H9 (cell line): Measurements from ENCODE around the gene OAS3. TPM values are rescaled to one million over a fixed set of nuclear protein-coding genes. Genes with fewer than 3 reads are reported as not detected.
A peak's percentile ranks its signal among the peaks of the same experiment; 100 is the strongest.

Experiments
- DNase-seq: peaks from one replicate; pipeline ENCODE4 v3.0.0-alpha.2; 2017
- H2AFZ ChIP-seq: one replicate; pipeline ENCODE4 v1.6.1; 2013; ENCODE audit warnings: mild to moderate bottlenecking, low read length, control low read depth, moderate library complexity
- H2AK5ac ChIP-seq: 2 replicates; pipeline ENCODE4 v1.6.1; 2013; ENCODE audit warnings: low read length, control low read depth, mixed read lengths; ENCODE audit not compliant: insufficient read length
- H2BK120ac ChIP-seq: one replicate; pipeline ENCODE4 v1.6.1; 2013; ENCODE audit warnings: low read depth, mild to moderate bottlenecking, low read length, control low read depth, inconsistent platforms; ENCODE audit not compliant: poor library complexity, severe bottlenecking
- H2BK12ac ChIP-seq: 2 replicates; pipeline ENCODE4 v1.6.1; 2013; ENCODE audit warnings: low read length, control low read depth, mixed read lengths, low read depth; ENCODE audit not compliant: insufficient read length
- H2BK15ac ChIP-seq: 2 replicates; pipeline ENCODE4 v1.6.1; 2013; ENCODE audit warnings: low read depth, low read length, control low read depth
- H2BK20ac ChIP-seq: one replicate; pipeline ENCODE4 v1.6.1; 2013; ENCODE audit warnings: low read depth, mild to moderate bottlenecking, low read length, control low read depth, inconsistent platforms; ENCODE audit not compliant: poor library complexity, severe bottlenecking
- H2BK5ac ChIP-seq: 2 replicates; pipeline ENCODE4 v1.6.1; 2013; ENCODE audit warnings: low read length, control low read depth, mixed read lengths; ENCODE audit not compliant: insufficient read length
- H3K14ac ChIP-seq: 2 replicates; pipeline ENCODE4 v1.6.1; 2013; ENCODE audit warnings: low read length, control low read depth; ENCODE audit not compliant: insufficient read depth
- H3K18ac ChIP-seq: 2 replicates; pipeline ENCODE4 v1.6.1; 2013; ENCODE audit warnings: low read depth, mild to moderate bottlenecking, mixed read lengths, low read length, control low read depth; ENCODE audit not compliant: insufficient read length
- H3K23ac ChIP-seq: 2 replicates; pipeline ENCODE4 v1.6.1; 2013; ENCODE audit warnings: low read length, control low read depth, mixed read lengths, low read depth; ENCODE audit not compliant: insufficient read length
- H3K23me2 ChIP-seq: 2 replicates; pipeline ENCODE4 v1.6.1; 2013; ENCODE audit warnings: low read depth, mild to moderate bottlenecking, mixed read lengths, low read length, control low read depth; ENCODE audit not compliant: insufficient read length, poor library complexity, severe bottlenecking
- H3K27ac ChIP-seq: 2 replicates; pipeline ENCODE4 v1.5.1; 2013; ENCODE audit warnings: low read length, control low read depth, mixed read lengths, low read depth; ENCODE audit not compliant: insufficient read length
- H3K27me3 ChIP-seq: 2 replicates; pipeline ENCODE4 v1.6.1; 2013; ENCODE audit warnings: low read length, control low read depth, inconsistent platforms; ENCODE audit not compliant: insufficient read depth
- H3K4ac ChIP-seq: 2 replicates; pipeline ENCODE4 v1.6.1; 2013; ENCODE audit warnings: low read depth, mild to moderate bottlenecking, control low read depth, inconsistent platforms, low read length, moderate library complexity
- H3K4me1 ChIP-seq: 2 replicates; pipeline ENCODE4 v1.6.1; 2013; ENCODE audit warnings: low read length, control low read depth, inconsistent platforms; ENCODE audit not compliant: insufficient read depth
- H3K4me2 ChIP-seq: 2 replicates; pipeline ENCODE4 v1.6.1; 2013; ENCODE audit warnings: low read length, control low read depth, mixed read lengths; ENCODE audit not compliant: insufficient read length, insufficient read depth
- H3K56ac ChIP-seq: 2 replicates; pipeline ENCODE4 v1.6.1; 2013; ENCODE audit warnings: low read depth, mild to moderate bottlenecking, mixed read lengths, low read length, control low read depth; ENCODE audit not compliant: insufficient read length
- H3K79me1 ChIP-seq: 2 replicates; pipeline ENCODE4 v1.6.1; 2013; ENCODE audit warnings: low read depth, mild to moderate bottlenecking, moderate library complexity, low read length, control low read depth, inconsistent platforms; ENCODE audit not compliant: insufficient read depth, poor library complexity, severe bottlenecking
- H3K79me2 ChIP-seq: 2 replicates; pipeline ENCODE4 v1.6.1; 2013; ENCODE audit warnings: low read length, control low read depth, inconsistent platforms; ENCODE audit not compliant: insufficient read depth
- H3K9ac ChIP-seq: 2 replicates; pipeline ENCODE4 v1.6.1; 2013; ENCODE audit warnings: low read length, control low read depth, mixed read lengths; ENCODE audit not compliant: insufficient read length; ENCODE audit errors: extremely low read depth
- H3K9me3 ChIP-seq: one replicate; pipeline ENCODE4 v1.6.1; 2013; ENCODE audit warnings: low read depth, low read length, inconsistent platforms; ENCODE audit not compliant: control insufficient read depth
- H3T11ph ChIP-seq: one replicate; pipeline ENCODE4 v1.6.1; 2013; ENCODE audit warnings: mild to moderate bottlenecking, low read length, control low read depth, inconsistent platforms
- H4K20me1 ChIP-seq: one replicate; pipeline ENCODE4 v1.6.1; 2013; ENCODE audit not compliant: control insufficient read depth, insufficient read length, insufficient read depth
- H4K5ac ChIP-seq: 2 replicates; pipeline ENCODE4 v1.6.1; 2013; ENCODE audit warnings: low read depth, mild to moderate bottlenecking, mixed read lengths, low read length, control low read depth; ENCODE audit not compliant: insufficient read length
- H4K8ac ChIP-seq: replicated peaks from 2 replicates; pipeline ENCODE4 v1.6.1; 2013; ENCODE audit warnings: low read length, control low read depth, mixed read lengths, low read depth; ENCODE audit not compliant: insufficient read length
- H4K91ac ChIP-seq: 2 replicates; pipeline ENCODE4 v1.6.1; 2013; ENCODE audit warnings: low read depth, mild to moderate bottlenecking, moderate library complexity, mixed read lengths, low read length, control low read depth; ENCODE audit not compliant: insufficient read length
- H3K27ac Mint-ChIP-seq, 3 experiments: 2 replicates in 2 of 3; 3 replicates in 1 of 3; pipeline ENCODE4 v1.8.0; 2020 to 2021; ENCODE audit warnings: mixed read lengths in 3 of 3, mild to moderate bottlenecking in 1 of 3, moderate library complexity in 1 of 3
- H3K27me3 Mint-ChIP-seq: 2 replicates; pipeline ENCODE4 v1.8.0; 2021; ENCODE audit warnings: low read depth, mild to moderate bottlenecking, moderate library complexity, mixed read lengths
- H3K36me3 Mint-ChIP-seq, 3 experiments: 2 replicates in 2 of 3; 3 replicates in 1 of 3; pipeline ENCODE4 v1.8.0; 2020 to 2021; ENCODE audit warnings: low read depth in 3 of 3, mixed read lengths in 3 of 3; ENCODE audit not compliant: insufficient read depth in 1 of 3
- H3K4me1 Mint-ChIP-seq, 2 experiments: 2 replicates each; pipeline ENCODE4 v1.8.0; 2020; ENCODE audit warnings: mixed read lengths in 2 of 2
- H3K4me3 Mint-ChIP-seq, 2 experiments: 2 replicates in 1 of 2; 3 replicates in 1 of 2; pipeline ENCODE4 v1.8.0; 2020 to 2021; ENCODE audit warnings: mild to moderate bottlenecking in 2 of 2, mixed read lengths in 2 of 2, moderate library complexity in 1 of 2
- H3K9me3 Mint-ChIP-seq, 2 experiments: 2 replicates in 1 of 2; 3 replicates in 1 of 2; pipeline ENCODE4 v1.8.0; 2020; ENCODE audit warnings: mild to moderate bottlenecking in 2 of 2, mixed read lengths in 2 of 2, moderate library complexity in 1 of 2
- WGBS: extraction: QIAGEN DNeasy Blood & Tissue Kit; methylation state at CpG from one replicate; pipeline ENCODE4 v1.1.7; 2013; ENCODE audit warnings: missing lambda C conversion rate, low lambda C conversion rate, mixed read lengths; ENCODE audit not compliant: insufficient read length; ENCODE audit errors: extremely low coverage; 5-methylcytosine and 5-hydroxymethylcytosine counted together
- total RNA-seq: library from RNA; stranded (reverse); gene quantifications from 2 replicates; pipeline ENCODE4 v1.2.1, GENCODE V29; 2021
- TF ChIP-seq, protein P1 (sequence below): fragments of 200-600 bp; sonication (generic); conservative IDR thresholded peaks from 3 replicates; pipeline ENCODE4 v1.8.0; 2021; ENCODE audit warnings: antibody characterized with exemption, mild to moderate bottlenecking

Gene OAS3
- total RNA-seq, 1 experiment from 2014 or later = 0.81 TPM

DNA sequence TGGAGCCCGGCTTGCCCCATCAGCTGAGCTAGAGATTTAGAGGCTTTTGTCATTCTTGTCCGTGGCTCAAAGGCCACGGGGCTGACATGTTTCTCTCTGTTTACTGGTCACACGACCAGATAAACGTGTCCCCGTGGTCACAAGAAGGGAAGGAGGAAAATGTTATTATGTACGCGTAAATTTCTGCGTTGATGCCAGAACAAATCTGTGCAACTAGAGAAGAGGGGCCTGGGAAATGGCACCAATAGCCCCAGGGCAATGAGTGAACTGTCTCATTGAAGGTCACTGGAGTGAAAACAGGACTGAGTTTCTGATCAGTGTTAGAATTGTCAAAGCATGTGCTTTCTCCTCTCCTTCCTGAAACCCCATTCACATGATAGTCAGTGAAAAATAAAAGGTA is 65.4 kb downstream of the OAS3 start:
- no peak overlapping the region for H3K4me3 Mint-ChIP-seq
- H2BK120ac ChIP-seq = no peak overlapping the region

More for the DNA sequence above, 65.4 kb downstream of the OAS3 start:
- H3K56ac ChIP-seq = no peak overlapping the region
- H2AK5ac ChIP-seq = no peak overlapping the region
- H3K23ac ChIP-seq = no peak overlapping the region
- no peaks in the 10 kb centered on the region for H3K23me2 ChIP-seq
- no peak overlapping the region for H3K4ac ChIP-seq
- H3T11ph ChIP-seq = no peak overlapping the region
- WGBS = no CpG with 5 or more reads among the region's 9 CpGs
- H2BK12ac ChIP-seq = no peak overlapping the region
- H2BK5ac ChIP-seq = no peak overlapping the region
- no peak overlapping the region for H4K8ac ChIP-seq
- H4K91ac ChIP-seq = no peak overlapping the region
- H3K18ac ChIP-seq = no peak overlapping the region
- no peak overlapping the region for H2BK15ac ChIP-seq
- H3K79me1 ChIP-seq = no peaks in the 10 kb centered on the region
- Mint-ChIP-seq H3K36me3 (peaks cover 0 to 2% (median 0%) of the 10 kb centered on the region in 3 experiments; a peak in 2 of 7 replicates), H3K27ac (no peak overlapping the region), H3K27me3 (peaks cover 26% of the 10 kb centered on the region), H3K4me1 (0 out of 4 replicates have a peak, but pooled peaks cover 0 to 2% of the 10 kb centered on the region in 2 experiments), H3K9me3 (peaks cover under 1 to 1% of the 10 kb centered on the region in 2 experiments)
- H4K20me1 ChIP-seq = no peaks in the 10 kb centered on the region
- no peaks in the 10 kb centered on the region for H3K79me2 ChIP-seq
- no peak overlapping the region for H4K5ac ChIP-seq
- no peak overlapping the region for H3K14ac ChIP-seq
- TF ChIP-seq, protein P1, sequence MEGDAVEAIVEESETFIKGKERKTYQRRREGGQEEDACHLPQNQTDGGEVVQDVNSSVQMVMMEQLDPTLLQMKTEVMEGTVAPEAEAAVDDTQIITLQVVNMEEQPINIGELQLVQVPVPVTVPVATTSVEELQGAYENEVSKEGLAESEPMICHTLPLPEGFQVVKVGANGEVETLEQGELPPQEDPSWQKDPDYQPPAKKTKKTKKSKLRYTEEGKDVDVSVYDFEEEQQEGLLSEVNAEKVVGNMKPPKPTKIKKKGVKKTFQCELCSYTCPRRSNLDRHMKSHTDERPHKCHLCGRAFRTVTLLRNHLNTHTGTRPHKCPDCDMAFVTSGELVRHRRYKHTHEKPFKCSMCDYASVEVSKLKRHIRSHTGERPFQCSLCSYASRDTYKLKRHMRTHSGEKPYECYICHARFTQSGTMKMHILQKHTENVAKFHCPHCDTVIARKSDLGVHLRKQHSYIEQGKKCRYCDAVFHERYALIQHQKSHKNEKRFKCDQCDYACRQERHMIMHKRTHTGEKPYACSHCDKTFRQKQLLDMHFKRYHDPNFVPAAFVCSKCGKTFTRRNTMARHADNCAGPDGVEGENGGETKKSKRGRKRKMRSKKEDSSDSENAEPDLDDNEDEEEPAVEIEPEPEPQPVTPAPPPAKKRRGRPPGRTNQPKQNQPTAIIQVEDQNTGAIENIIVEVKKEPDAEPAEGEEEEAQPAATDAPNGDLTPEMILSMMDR = no peak
- H3K4me2 ChIP-seq = no peak overlapping the region
- DNase-seq = peak; percentile 10
- no peak overlapping the region for H2AFZ ChIP-seq
- no peak overlapping the region for H3K27ac ChIP-seq
- no peak overlapping the region for H2BK20ac ChIP-seq
- no peaks in the 10 kb centered on the region for H3K27me3 ChIP-seq
- H3K9me3 ChIP-seq = no peaks in the 10 kb centered on the region
- H3K9ac ChIP-seq = no peak overlapping the region
- H3K4me1 ChIP-seq = no peaks in the 10 kb centered on the region
